MM.1S (cell line): ENCODE results near the gene NRN1L.

Experiments
- CTCF ChIP-seq: fragments of 300-600 bp; sonication (generic); IDR thresholded peaks from 2 replicates; pipeline ENCODE4 v1.5.1; 2016; ENCODE audit warnings: antibody characterized with exemption, low read length, mixed read lengths
- EZH2 ChIP-seq: fragments of 300-600 bp; sonication (generic); optimal IDR thresholded peaks from 2 replicates; pipeline ENCODE3; 2017; ENCODE audit warnings: low read depth, mild to moderate bottlenecking, antibody characterized with exemption, low read length, mixed read lengths
- EZH2phosphoT487 ChIP-seq: fragments of 300-600 bp; sonication (generic); IDR thresholded peaks from 2 replicates; pipeline ENCODE4 v1.6.1; 2018; ENCODE audit warnings: antibody characterized with exemption, low read length

- no peak for TF ChIP-seq EZH2phosphoT487
- TF ChIP-seq CTCF, result no peak
- no peak for TF ChIP-seq EZH2
Measured at GRCh38 chr16:67907397-67908180, 22.9 kb downstream of the NRN1L start.
